Caco-2 (cell line): Measurements from ENCODE around the gene SLC45A2. TPM values are rescaled to one million over a fixed set of nuclear protein-coding genes. Genes with fewer than 3 reads are reported as not detected.

Experiments
- BruUV-seq: library from RNA; stranded (reverse); fragments of 400-500 nt; replicated peaks from 2 replicates; lab custom pipeline; 2021; lab: Mats Ljungman, UMichigan
- CTCF ChIA-PET: fragments of 300-600 bp; sonication (Branson Sonifier 250); formaldehyde crosslinking; loops from one replicate; lab custom pipeline; 2022; ENCODE audit warnings: antibody characterized with exemption; lab: Charles Lee
- POLR2A ChIA-PET: fragments of 300-600 bp; sonication (Branson Sonifier 250); formaldehyde crosslinking; loops from one replicate; lab custom pipeline; 2022; ENCODE audit warnings: antibody characterized with exemption; lab: Charles Lee
- DNase-seq, 2 experiments: peaks; one replicate each; pipeline versions ENCODE4 v3.0.0 to v3.0.0-alpha.2; 2020 to 2022
- H3K27me3 ChIP-seq: replicated peaks from 2 replicates; pipeline ENCODE4 v1.6.0; 2011; ENCODE audit warnings: low read length; ENCODE audit not compliant: control insufficient read depth, insufficient read depth
- H3K36me3 ChIP-seq: 2 replicates; pipeline ENCODE4 v1.5.1; 2011; ENCODE audit warnings: low read length; ENCODE audit not compliant: control insufficient read depth, insufficient read depth
- H3K4me1 ChIP-seq: fragments of 250-450 bp; sonication (Bioruptor Pico); 2 replicates; pipeline ENCODE4 v1.5.1; 2020; ENCODE audit warnings: mild to moderate bottlenecking
- H3K4me3 ChIP-seq: 2 replicates; pipeline ENCODE4 v1.5.1; 2011; ENCODE audit warnings: low read depth, mild to moderate bottlenecking, control low read depth, low read length
- H3K9me3 ChIP-seq: fragments of 250-450 bp; sonication (Bioruptor Pico); 2 replicates; pipeline ENCODE4 v1.5.1; 2020; ENCODE audit warnings: mild to moderate bottlenecking, moderate library complexity
- H3K27ac Mint-ChIP-seq: one replicate; pipeline ENCODE4 v1.8.0; 2022; ENCODE audit warnings: mixed read lengths; ENCODE audit not compliant: unreplicated experiment
- H3K27me3 Mint-ChIP-seq: one replicate; pipeline ENCODE4 v1.8.0; 2022; ENCODE audit warnings: mixed read lengths; ENCODE audit not compliant: insufficient read depth, unreplicated experiment
- H3K36me3 Mint-ChIP-seq: one replicate; pipeline ENCODE4 v1.8.0; 2022; ENCODE audit warnings: mild to moderate bottlenecking, mixed read lengths; ENCODE audit not compliant: insufficient read depth, unreplicated experiment
- H3K4me1 Mint-ChIP-seq: one replicate; pipeline ENCODE4 v1.8.0; 2022; ENCODE audit warnings: low read depth, mixed read lengths; ENCODE audit not compliant: unreplicated experiment
- H3K4me3 Mint-ChIP-seq: one replicate; pipeline ENCODE4 v1.8.0; 2022; ENCODE audit warnings: mild to moderate bottlenecking, moderate library complexity, mixed read lengths; ENCODE audit not compliant: unreplicated experiment
- H3K9me3 Mint-ChIP-seq: one replicate; pipeline ENCODE4 v1.8.0; 2022; ENCODE audit warnings: mixed read lengths; ENCODE audit not compliant: unreplicated experiment
- intact Hi-C: fragments of 100-400 bp; cut with micrococcal nuclease; formaldehyde crosslinking; loops from one replicate; pipeline ENCODE4 v1.10.0; 2022; ENCODE audit not compliant: unreplicated experiment
- total RNA-seq: library from RNA; stranded (reverse); gene quantifications from 2 replicates; pipeline ENCODE4 v1.2.3, GENCODE V29; 2022
- TF ChIP-seq, protein P1 (sequence below), 2 experiments: fragments of 200-600 bp in 1 of 2; IDR thresholded peaks; 1 replicate in 1 of 2; 2 replicates in 1 of 2; pipeline versions ENCODE4 v1.5.1 to v1.8.0; 2011 to 2022; ENCODE audit warnings: antibody characterized with exemption in 1 of 2, control low read depth in 1 of 2, inconsistent platforms in 1 of 2, low read depth in 1 of 2, low read length in 1 of 2, mild to moderate bottlenecking in 1 of 2, moderate library complexity in 1 of 2; ENCODE audit not compliant: insufficient read depth in 1 of 2, severe bottlenecking in 1 of 2, unreplicated experiment in 1 of 2

SLC45A2 gene
- total RNA-seq, 1 experiment from 2014 or later: 0.91 TPM

DNA sequence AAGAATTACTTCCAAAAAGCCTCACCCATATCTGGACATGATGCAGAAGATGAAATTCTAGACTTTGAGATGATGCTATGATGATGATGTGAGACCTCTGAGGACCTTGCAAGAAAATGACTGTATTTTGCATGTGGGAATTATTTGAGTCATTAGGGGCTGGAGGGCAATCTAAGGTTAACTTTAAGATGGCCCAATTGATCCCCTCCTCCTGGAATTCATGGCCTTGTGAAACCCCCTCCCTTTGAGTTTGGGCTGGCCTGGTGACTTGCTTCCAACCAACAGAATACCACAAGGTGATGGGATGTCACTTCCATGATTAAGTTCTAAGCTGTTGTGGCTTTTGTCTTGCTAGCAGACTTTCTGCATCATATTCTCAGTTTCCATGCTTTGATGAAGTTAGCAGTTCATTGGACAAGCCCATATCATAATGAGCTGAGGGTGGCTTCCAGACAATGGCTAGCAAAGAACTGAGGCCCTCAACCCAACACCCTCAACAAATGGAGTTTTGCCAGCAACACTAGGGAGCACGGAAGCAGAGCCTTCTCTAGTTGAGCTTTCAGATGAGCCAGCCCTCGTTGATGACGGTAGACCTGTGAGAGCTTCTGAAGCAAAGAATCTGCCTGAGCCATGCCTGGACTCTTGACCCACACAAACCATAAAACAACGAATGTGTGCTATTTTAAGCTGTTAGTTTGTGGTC lies 30.8 kb upstream of the SLC45A2 start:
- no peak overlapping the region for H3K4me3 ChIP-seq
- H3K9me3 ChIP-seq: no peaks in the 10 kb centered on the region
- Mint-ChIP-seq H3K36me3 (peaks cover 6% of the 10 kb centered on the region), H3K9me3 (peaks cover 7% of the 10 kb centered on the region), H3K27me3 (no peaks in the 10 kb centered on the region), H3K4me1 (peaks cover 29% of the 10 kb centered on the region), H3K27ac (no peak overlapping the region), H3K4me3 (no peak overlapping the region)
- H3K27me3 ChIP-seq: no peaks in the 10 kb centered on the region
- H3K4me1 ChIP-seq: peaks cover 29% of the 10 kb centered on the region
- CTCF ChIA-PET: interaction anchor here (0.6 kb wide), 1 partner anchor 580 kb away, joined by 3 read pairs; no protein-coding TSS in a partner anchor
- H3K36me3 ChIP-seq: 0 out of 2 replicates have a peak, but pooled peaks cover 2% of the 10 kb centered on the region
- TF ChIP-seq, protein P1, sequence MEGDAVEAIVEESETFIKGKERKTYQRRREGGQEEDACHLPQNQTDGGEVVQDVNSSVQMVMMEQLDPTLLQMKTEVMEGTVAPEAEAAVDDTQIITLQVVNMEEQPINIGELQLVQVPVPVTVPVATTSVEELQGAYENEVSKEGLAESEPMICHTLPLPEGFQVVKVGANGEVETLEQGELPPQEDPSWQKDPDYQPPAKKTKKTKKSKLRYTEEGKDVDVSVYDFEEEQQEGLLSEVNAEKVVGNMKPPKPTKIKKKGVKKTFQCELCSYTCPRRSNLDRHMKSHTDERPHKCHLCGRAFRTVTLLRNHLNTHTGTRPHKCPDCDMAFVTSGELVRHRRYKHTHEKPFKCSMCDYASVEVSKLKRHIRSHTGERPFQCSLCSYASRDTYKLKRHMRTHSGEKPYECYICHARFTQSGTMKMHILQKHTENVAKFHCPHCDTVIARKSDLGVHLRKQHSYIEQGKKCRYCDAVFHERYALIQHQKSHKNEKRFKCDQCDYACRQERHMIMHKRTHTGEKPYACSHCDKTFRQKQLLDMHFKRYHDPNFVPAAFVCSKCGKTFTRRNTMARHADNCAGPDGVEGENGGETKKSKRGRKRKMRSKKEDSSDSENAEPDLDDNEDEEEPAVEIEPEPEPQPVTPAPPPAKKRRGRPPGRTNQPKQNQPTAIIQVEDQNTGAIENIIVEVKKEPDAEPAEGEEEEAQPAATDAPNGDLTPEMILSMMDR (IDR thresholded peaks at IDR 0.05; ENCODE audit: insufficient read depth in 1 of 2, low read depth in 1 of 2, low read length in 1 of 2, severe bottlenecking in 1 of 2, unreplicated experiment in 1 of 2): no peak
- intact Hi-C loops: no loop called here
- POLR2A ChIA-PET: no interaction called here
- no TSS peak for BruUV-seq
- DNase-seq: no peak

DNA sequence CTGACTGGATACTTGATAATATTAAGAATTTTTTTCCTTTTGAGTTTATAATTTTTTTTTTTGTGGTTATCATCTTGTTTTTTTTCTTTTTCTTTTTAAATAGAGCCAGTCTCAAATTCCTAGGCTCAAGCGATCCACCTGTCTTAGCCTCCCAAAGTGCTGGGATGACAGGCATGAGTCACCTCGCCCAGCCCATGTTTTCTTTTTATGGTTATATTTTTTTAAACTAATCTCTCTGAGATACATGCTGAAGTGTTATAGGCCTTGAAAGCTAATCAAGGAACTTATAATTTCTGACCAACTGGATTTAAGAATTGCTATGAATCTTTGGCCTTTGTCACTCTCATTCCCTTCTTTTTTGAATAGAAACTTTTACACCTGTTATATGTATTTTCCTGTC lies 30.1 kb upstream of the SLC45A2 start:
- no TSS peak for BruUV-seq
- Histone ChIP-seq H3K4me3 (no peak overlapping the region), H3K36me3 (0 out of 2 replicates have a peak, but pooled peaks cover 2% of the 10 kb centered on the region), H3K27me3 (no peaks in the 10 kb centered on the region), H3K9me3 (no peaks in the 10 kb centered on the region), H3K4me1 (peaks cover 31% of the 10 kb centered on the region)
- ChIA-PET CTCF (interaction anchor here (0.6 kb wide), 1 partner anchor 579 kb away, joined by 3 read pairs; no protein-coding TSS in a partner anchor), POLR2A (no interaction called here)
- TF ChIP-seq, protein P1 (IDR thresholded peaks at IDR 0.05; ENCODE audit: insufficient read depth in 1 of 2, low read depth in 1 of 2, low read length in 1 of 2, severe bottlenecking in 1 of 2, unreplicated experiment in 1 of 2): no peak
- H3K27ac Mint-ChIP-seq: no peak overlapping the region
- peaks cover 11% of the 10 kb centered on the region for H3K36me3 Mint-ChIP-seq
- H3K4me1 Mint-ChIP-seq: peaks cover 35% of the 10 kb centered on the region
- H3K27me3 Mint-ChIP-seq: no peaks in the 10 kb centered on the region
- H3K9me3 Mint-ChIP-seq: peaks cover 10% of the 10 kb centered on the region
- DNase-seq: no peak
- H3K4me3 Mint-ChIP-seq: no peak overlapping the region
- intact Hi-C loops: no loop called here

DNA sequence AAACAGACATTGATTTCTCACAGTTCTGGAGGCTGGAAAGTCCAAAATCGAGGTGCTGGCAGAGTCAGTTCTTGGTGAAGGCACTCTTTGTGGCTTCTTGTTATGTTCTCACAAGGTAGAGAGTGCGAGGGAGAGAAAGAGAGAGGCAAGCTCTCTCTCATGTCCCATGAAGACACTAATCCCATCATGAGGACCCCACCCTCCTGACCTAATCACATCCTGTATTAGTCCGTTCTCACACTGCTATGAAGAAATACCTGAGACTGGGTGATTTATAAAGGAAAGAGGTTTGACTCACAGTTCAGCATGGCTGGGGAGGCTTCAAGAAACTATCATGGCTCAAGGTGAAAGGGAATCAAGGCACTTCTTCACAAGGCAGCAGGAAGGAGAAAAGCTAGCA lies 29.1 kb upstream of the SLC45A2 start:
- H3K4me1 ChIP-seq: peaks cover 40% of the 10 kb centered on the region
- CTCF ChIA-PET: no interaction called here
- Mint-ChIP-seq H3K36me3 (peaks cover 11% of the 10 kb centered on the region), H3K9me3 (peaks cover 10% of the 10 kb centered on the region), H3K4me1 (peaks cover 42% of the 10 kb centered on the region), H3K27ac (no peak overlapping the region), H3K27me3 (no peaks in the 10 kb centered on the region), H3K4me3 (no peak overlapping the region)
- DNase-seq: no peak
- H3K9me3 ChIP-seq: no peaks in the 10 kb centered on the region
- no peak overlapping the region for H3K4me3 ChIP-seq
- intact Hi-C loops: no loop called here
- TF ChIP-seq, protein P1 (IDR thresholded peaks at IDR 0.05; ENCODE audit: insufficient read depth in 1 of 2, low read depth in 1 of 2, low read length in 1 of 2, severe bottlenecking in 1 of 2, unreplicated experiment in 1 of 2): no peak
- BruUV-seq: no TSS peak
- POLR2A ChIA-PET: no interaction called here
- 0 out of 2 replicates have a peak, but pooled peaks cover 2% of the 10 kb centered on the region for H3K36me3 ChIP-seq
- H3K27me3 ChIP-seq: no peaks in the 10 kb centered on the region
